Hepatocyte (in vitro differentiated cells): ENCODE measurements around the gene ATF7IP2.

Experiments used
- CTCF ChIP-seq: fragments of 200-600 bp; sonication (generic); IDR thresholded peaks from 2 replicates; pipeline ENCODE4 v1.5.1; 2016; ENCODE audit warnings: antibody characterized with exemption, mild to moderate bottlenecking; ENCODE audit not compliant: poor library complexity
- EZH2 ChIP-seq: fragments of 200-600 bp; sonication (generic); IDR thresholded peaks from 2 replicates; pipeline ENCODE4 v1.6.1; 2016; ENCODE audit warnings: antibody characterized with exemption, mild to moderate bottlenecking, borderline replicate concordance
- EZH2phosphoT487 ChIP-seq: fragments of 200-600 bp; sonication (generic); IDR thresholded peaks from one replicate; pipeline ENCODE4 v1.6.1; 2018; ENCODE audit warnings: antibody characterized with exemption, mild to moderate bottlenecking, low read depth, moderate library complexity; ENCODE audit not compliant: unreplicated experiment, severe bottlenecking

- TF ChIP-seq CTCF: no peak
- no peak for TF ChIP-seq EZH2
- TF ChIP-seq EZH2phosphoT487: no peak
Measured at GRCh38 chr16:10522966-10523365, 137.1 kb downstream of the ATF7IP2 start.
